ENCODE results near the gene RGP1. TPM values are rescaled to one million over a fixed set of nuclear protein-coding genes. Genes with fewer than 3 reads are reported as not detected.

Gene RGP1
- 10 to 100 TPM; 18.9 to 25.6 TPM for total RNA-seq

- H3K9me3 Mint-ChIP-seq, result no peaks in the 10 kb centered on the region
- H3K4me1 Mint-ChIP-seq, result peaks cover 39% of the 10 kb centered on the region
- peak within 1 kb of the TSS; percentile 92 for H3K4me3 Mint-ChIP-seq
- peak; percentile 90 for ATAC-seq (replicated peaks)
- H3K27ac Mint-ChIP-seq, result peak within 1 kb of the TSS; percentile 91
- no peaks in the 10 kb centered on the region for H3K27me3 Mint-ChIP-seq
- H3K36me3 Mint-ChIP-seq (ENCODE audit: low read depth), result peaks cover 66% of the 10 kb centered on the region
Measured at GRCh38 chr9:35748858-35749514, at the start of gene RGP1, which contains the start of gene GBA2. RGP1 (plus strand) TSS chr9:35749287; CDS start chr9:35749756, 469 bp downstream. GBA2 (minus strand) TSS chr9:35749228; CDS start chr9:35748704, 524 bp downstream.

- no peak for ATAC-seq (replicated peaks)
- Mint-ChIP-seq H3K4me3 (no peak overlapping the region), H3K27me3 (no peaks in the 10 kb centered on the region), H3K27ac (no peak overlapping the region), H3K4me1 (no peaks in the 10 kb centered on the region), H3K9me3 (no peaks in the 10 kb centered on the region), H3K36me3 (ENCODE audit: low read depth) (no peaks in the 10 kb centered on the region)
Measured at GRCh38 chr9:35700031-35700430, 49.1 kb upstream of the RGP1 start.

GRCh38 chr9:35700942-35701341, 48.1 kb upstream of the RGP1 start:
- no peaks in the 10 kb centered on the region for H3K27me3 Mint-ChIP-seq
- ATAC-seq (replicated peaks), result no peak
- no peaks in the 10 kb centered on the region for H3K4me1 Mint-ChIP-seq
- no peak overlapping the region for H3K27ac Mint-ChIP-seq
- no peaks in the 10 kb centered on the region for H3K36me3 Mint-ChIP-seq (ENCODE audit: low read depth)
- H3K9me3 Mint-ChIP-seq, result no peaks in the 10 kb centered on the region
- no peak overlapping the region for H3K4me3 Mint-ChIP-seq

GRCh38 chr9:35702696-35703095, 46.4 kb upstream of the RGP1 start:
- no peaks in the 10 kb centered on the region for H3K9me3 Mint-ChIP-seq
- peaks cover 10% of the 10 kb centered on the region for H3K4me1 Mint-ChIP-seq
- peak overlapping the region; percentile 63 for H3K27ac Mint-ChIP-seq
- H3K27me3 Mint-ChIP-seq, result no peaks in the 10 kb centered on the region
- no peak for ATAC-seq (replicated peaks)
- H3K36me3 Mint-ChIP-seq (ENCODE audit: low read depth), result no peaks in the 10 kb centered on the region
- H3K4me3 Mint-ChIP-seq, result no peak overlapping the region

- peaks cover 16% of the 10 kb centered on the region for H3K4me1 Mint-ChIP-seq
- ATAC-seq (replicated peaks), result no peak
- no peaks in the 10 kb centered on the region for H3K27me3 Mint-ChIP-seq
- H3K4me3 Mint-ChIP-seq, result no peak overlapping the region
- no peaks in the 10 kb centered on the region for H3K36me3 Mint-ChIP-seq (ENCODE audit: low read depth)
- H3K27ac Mint-ChIP-seq, result no peak overlapping the region
- H3K9me3 Mint-ChIP-seq, result no peaks in the 10 kb centered on the region
Measured at GRCh38 chr9:35703906-35704672, 45.0 kb upstream of the RGP1 start.

- no peak for ATAC-seq (replicated peaks)
- H3K27me3 Mint-ChIP-seq, result no peaks in the 10 kb centered on the region
- H3K27ac Mint-ChIP-seq, result no peak overlapping the region
- no peaks in the 10 kb centered on the region for H3K36me3 Mint-ChIP-seq (ENCODE audit: low read depth)
- peaks cover 16% of the 10 kb centered on the region for H3K4me1 Mint-ChIP-seq
- no peaks in the 10 kb centered on the region for H3K9me3 Mint-ChIP-seq
- H3K4me3 Mint-ChIP-seq, result no peak overlapping the region
Measured at GRCh38 chr9:35705372-35705771, 43.7 kb upstream of the RGP1 start.

GRCh38 chr9:35705836-35706430, 43.2 kb upstream of the RGP1 start:
- Mint-ChIP-seq H3K4me1 (peaks cover 16% of the 10 kb centered on the region), H3K36me3 (ENCODE audit: low read depth) (no peaks in the 10 kb centered on the region), H3K27me3 (no peaks in the 10 kb centered on the region), H3K4me3 (no peak overlapping the region), H3K27ac (no peak overlapping the region), H3K9me3 (no peaks in the 10 kb centered on the region)
- ATAC-seq (replicated peaks), result no peak

- Mint-ChIP-seq H3K27me3 (no peaks in the 10 kb centered on the region), H3K9me3 (no peaks in the 10 kb centered on the region), H3K4me3 (no peak overlapping the region), H3K27ac (peak overlapping the region; percentile 26), H3K4me1 (peaks cover 19% of the 10 kb centered on the region), H3K36me3 (ENCODE audit: low read depth) (no peaks in the 10 kb centered on the region)
- no peak for ATAC-seq (replicated peaks)
Measured at GRCh38 chr9:35706951-35707350, 42.1 kb upstream of the RGP1 start.

- H3K36me3 Mint-ChIP-seq (ENCODE audit: low read depth), result no peaks in the 10 kb centered on the region
- H3K27me3 Mint-ChIP-seq, result no peaks in the 10 kb centered on the region
- ATAC-seq (replicated peaks), result no peak
- H3K4me1 Mint-ChIP-seq, result peaks cover 21% of the 10 kb centered on the region
- H3K27ac Mint-ChIP-seq, result peak overlapping the region; percentile 26
- H3K4me3 Mint-ChIP-seq, result no peak overlapping the region
- H3K9me3 Mint-ChIP-seq, result no peaks in the 10 kb centered on the region
Measured at GRCh38 chr9:35708146-35708545, 40.9 kb upstream of the RGP1 start.

GRCh38 chr9:35710818-35711500, 38.1 kb upstream of the RGP1 start:
- Mint-ChIP-seq H3K9me3 (no peaks in the 10 kb centered on the region), H3K36me3 (ENCODE audit: low read depth) (no peaks in the 10 kb centered on the region), H3K27me3 (no peaks in the 10 kb centered on the region), H3K4me1 (peaks cover 21% of the 10 kb centered on the region), H3K4me3 (no peak overlapping the region), H3K27ac (no peak overlapping the region)
- no peak for ATAC-seq (replicated peaks)

GRCh38 chr9:35711501-35712428, 37.3 kb upstream of the RGP1 start:
- Mint-ChIP-seq H3K36me3 (ENCODE audit: low read depth) (no peaks in the 10 kb centered on the region), H3K9me3 (no peaks in the 10 kb centered on the region), H3K4me3 (no peak overlapping the region), H3K27ac (no peak overlapping the region), H3K27me3 (no peaks in the 10 kb centered on the region), H3K4me1 (peaks cover 19% of the 10 kb centered on the region)
- ATAC-seq (replicated peaks), result peak; percentile 88

GRCh38 chr9:35712762-35713400, 36.2 kb upstream of the RGP1 start:
- ATAC-seq (replicated peaks), result no peak

GRCh38 chr9:35713578-35713977, 35.5 kb upstream of the RGP1 start:
- H3K36me3 Mint-ChIP-seq (ENCODE audit: low read depth), result no peaks in the 10 kb centered on the region
- no peaks in the 10 kb centered on the region for H3K27me3 Mint-ChIP-seq
- no peaks in the 10 kb centered on the region for H3K9me3 Mint-ChIP-seq
- no peak for ATAC-seq (replicated peaks)
- peak overlapping the region; percentile 30 for H3K27ac Mint-ChIP-seq
- H3K4me3 Mint-ChIP-seq, result no peak overlapping the region
- peaks cover 9% of the 10 kb centered on the region for H3K4me1 Mint-ChIP-seq

More at GRCh38 chr9:35712762-35713400, 36.2 kb upstream of the RGP1 start:
- Mint-ChIP-seq H3K4me3 (no peak overlapping the region), H3K36me3 (ENCODE audit: low read depth) (no peaks in the 10 kb centered on the region), H3K9me3 (no peaks in the 10 kb centered on the region), H3K4me1 (peaks cover 10% of the 10 kb centered on the region), H3K27ac (peak overlapping the region; percentile 30), H3K27me3 (no peaks in the 10 kb centered on the region)
